ENCODE measurements around the gene ETV6.

The ETV6 gene

GRCh38 chr12:11743423-11744409 is 94.2 kb downstream of the ETV6 start:
- DNase-seq (ENCODE audit: low spot score): no peak

- DNase-seq (ENCODE audit: low spot score): no peak
Observed at GRCh38 chr12:11744410-11744801, 94.9 kb downstream of the ETV6 start.

- no peak for DNase-seq (ENCODE audit: low spot score)
Observed at GRCh38 chr12:11745113-11745512, 95.6 kb downstream of the ETV6 start.

GRCh38 chr12:11746024-11746771 is 96.7 kb downstream of the ETV6 start:
- no peak for DNase-seq (ENCODE audit: low spot score)

- DNase-seq (ENCODE audit: low spot score): no peak
Observed at GRCh38 chr12:11746940-11747716, 97.7 kb downstream of the ETV6 start.

GRCh38 chr12:11747969-11748368 is 98.5 kb downstream of the ETV6 start:
- no peak for DNase-seq (ENCODE audit: low spot score)

- DNase-seq (ENCODE audit: low spot score): no peak
Observed at GRCh38 chr12:11748903-11749302, 99.4 kb downstream of the ETV6 start.

- DNase-seq (ENCODE audit: low spot score): no peak
Observed at GRCh38 chr12:11749943-11750690, 100.6 kb downstream of the ETV6 start.

GRCh38 chr12:11752403-11753149 is 103.1 kb downstream of the ETV6 start:
- DNase-seq (ENCODE audit: low spot score): no peak

- no peak for DNase-seq (ENCODE audit: low spot score)
Observed at GRCh38 chr12:11753150-11753499, 103.7 kb downstream of the ETV6 start.

GRCh38 chr12:11753826-11754225 is 104.4 kb downstream of the ETV6 start:
- DNase-seq (ENCODE audit: low spot score): no peak

- DNase-seq (ENCODE audit: low spot score): no peak
Observed at GRCh38 chr12:11754256-11754655, 104.8 kb downstream of the ETV6 start.

- DNase-seq (ENCODE audit: low spot score): no peak
Observed at GRCh38 chr12:11755302-11755930, 105.9 kb downstream of the ETV6 start.

- DNase-seq (ENCODE audit: low spot score): no peak
Observed at GRCh38 chr12:11756022-11756421, 106.5 kb downstream of the ETV6 start.

- no peak for DNase-seq (ENCODE audit: low spot score)
Observed at GRCh38 chr12:11756523-11756922, 107.0 kb downstream of the ETV6 start.

- DNase-seq (ENCODE audit: low spot score): no peak
Observed at GRCh38 chr12:11757095-11757494, 107.6 kb downstream of the ETV6 start.

- no peak for DNase-seq (ENCODE audit: low spot score)
Observed at GRCh38 chr12:11757531-11757930, 108.1 kb downstream of the ETV6 start.

GRCh38 chr12:11758087-11758486 is 108.6 kb downstream of the ETV6 start:
- DNase-seq (ENCODE audit: low spot score): no peak

- no peak for DNase-seq (ENCODE audit: low spot score)
Observed at GRCh38 chr12:11758510-11759493, 109.3 kb downstream of the ETV6 start.

Data from hematopoietic multipotent progenitor cell treated with erythropoietin and hydrocortisone succinate and interleukin-3 and kit ligand, for 17 days (in vitro differentiated cells).